HCT116 (cell line): ENCODE data around the gene PDZD4. TPM values are rescaled to one million over a fixed set of nuclear protein-coding genes. Genes with fewer than 3 reads are reported as not detected.
"Not testable (repeated sequence)": the region's sequence is repeated elsewhere in the genome, so short reads cannot be mapped to it uniquely, and the experiment has no call there.

Source experiments
- ATAC-seq: fragments of 200-7000 bp; cut with Tn5 transposase; 2 replicates; pipeline ENCODE4 v1.9.1; 2020; ENCODE audit warnings: mild to moderate bottlenecking, moderate library complexity
- BruUV-seq: library from RNA; stranded (reverse); fragments of 400-500 nt; replicated peaks from 2 replicates; lab custom pipeline; 2021; lab: Mats Ljungman, UMichigan
- CTCF ChIA-PET: fragments of 300-600 bp; sonication (Branson Sonifier 250); formaldehyde crosslinking; loops from one replicate; lab custom pipeline; 2021; ENCODE audit warnings: antibody characterized with exemption; lab: Charles Lee
- POLR2A ChIA-PET: fragments of 300-600, 350-600 bp; sonication (Branson Sonifier 250); formaldehyde crosslinking; loops from one replicate; lab custom pipeline; 2021; ENCODE audit warnings: antibody characterized with exemption; lab: Charles Lee
- RAD21 ChIA-PET, 2 experiments: fragments of 300-600 bp; sonication (Branson Sonifier 250); formaldehyde crosslinking; loops; one replicate each; lab custom pipeline; 2023; ENCODE audit warnings: low total read pairs in 2 of 2; ENCODE audit not compliant: uncharacterized antibody in 2 of 2, unreplicated experiment in 2 of 2, low non-redundant PET in 1 of 2; lab: Charles Lee
- DNase-seq: peaks from one replicate; pipeline ENCODE4 v3.0.0-alpha.2; 2010; ENCODE audit warnings: low read depth, low spot score
- H2AFZ ChIP-seq: fragments of 200-600 bp; shearing (Covaris generic), sonication (generic); 2 replicates; pipeline ENCODE4 v1.6.1; 2017; ENCODE audit warnings: low read depth, mixed run types, mixed read lengths, antibody characterized with exemption, low read length; ENCODE audit not compliant: poor library complexity, severe bottlenecking
- H3K27ac ChIP-seq: 2 replicates; pipeline ENCODE4 v1.5.1; 2012; ENCODE audit warnings: low read depth, low read length
- H3K27me3 ChIP-seq: fragments of 200-600 bp; sonication (generic); 2 replicates; pipeline ENCODE4 v1.6.1; 2016; ENCODE audit warnings: mixed run types, low read length, mixed read lengths; ENCODE audit not compliant: insufficient read depth
- H3K36me3 ChIP-seq, 2 experiments: fragments of 200-500 bp in 1 of 2; fragments of 200-600 bp in 1 of 2; sonication (Bioruptor generic) in 1 of 2; sonication (generic) in 1 of 2; 2 replicates each; pipeline versions ENCODE4 v1.5.1 to v1.6.1; 2014 to 2016; ENCODE audit warnings: low read length in 2 of 2, inconsistent platforms in 1 of 2, mixed read lengths in 1 of 2, mixed run types in 1 of 2; ENCODE audit not compliant: insufficient read depth in 2 of 2, control insufficient read depth in 1 of 2
- H3K4me1 ChIP-seq, 2 experiments: fragments of 200-600 bp in 1 of 2; sonication (generic) in 1 of 2; 2 replicates each; pipeline versions ENCODE4 v1.5.1 to v1.6.1; 2012 to 2017; ENCODE audit warnings: low read length in 2 of 2, inconsistent platforms in 1 of 2, mild to moderate bottlenecking in 1 of 2, mixed read lengths in 1 of 2, mixed run types in 1 of 2, moderate library complexity in 1 of 2; ENCODE audit not compliant: insufficient read depth in 2 of 2, control insufficient read depth in 1 of 2
- H3K4me2 ChIP-seq: fragments of 200-600 bp; sonication (generic); 2 replicates; pipeline ENCODE4 v1.6.1; 2017; ENCODE audit warnings: mixed run types, low read length, mixed read lengths
- H3K4me3 ChIP-seq, 2 experiments: fragments of 200-600 bp in 1 of 2; sonication (generic) in 1 of 2; replicated peaks in 1 of 2; 2 replicates each; pipeline ENCODE4 v1.5.1; 2011 to 2016; ENCODE audit warnings: low read length in 2 of 2, control low read depth in 1 of 2, low read depth in 1 of 2, mild to moderate bottlenecking in 1 of 2, mixed read lengths in 1 of 2, mixed run types in 1 of 2
- H3K79me2 ChIP-seq: fragments of 200-600 bp; sonication (generic); 2 replicates; pipeline ENCODE4 v1.6.1; 2017; ENCODE audit warnings: mild to moderate bottlenecking, mixed run types, low read length, moderate library complexity, mixed read lengths; ENCODE audit not compliant: insufficient read depth
- H3K9ac ChIP-seq: fragments of 200-600 bp; sonication (generic); 2 replicates; pipeline ENCODE4 v1.6.1; 2016; ENCODE audit warnings: low read length, mixed read lengths
- H3K9me2 ChIP-seq: fragments of 200-600 bp; sonication (generic), shearing (Covaris generic); 2 replicates; pipeline ENCODE4 v1.6.1; 2017; ENCODE audit warnings: mixed run types, mild to moderate bottlenecking, moderate library complexity; ENCODE audit not compliant: insufficient read depth
- H3K9me3 ChIP-seq, 2 experiments: fragments of 200-500 bp in 1 of 2; fragments of 200-600 bp in 1 of 2; sonication (Bioruptor generic) in 1 of 2; sonication (generic) in 1 of 2; 2 replicates each; pipeline ENCODE4 v1.6.1; 2014 to 2017; ENCODE audit warnings: low read length in 2 of 2, mixed read lengths in 2 of 2, inconsistent platforms in 1 of 2, low read depth in 1 of 2, mild to moderate bottlenecking in 1 of 2, mixed run types in 1 of 2, moderate library complexity in 1 of 2; ENCODE audit not compliant: control insufficient read depth in 1 of 2, insufficient read depth in 1 of 2
- H4K20me1 ChIP-seq: fragments of 200-600 bp; sonication (generic), shearing (Covaris generic); 2 replicates; pipeline ENCODE4 v1.6.1; 2017; ENCODE audit warnings: mixed run types, mild to moderate bottlenecking, moderate library complexity; ENCODE audit not compliant: insufficient read depth
- ELF1 ChIP-seq: IDR thresholded peaks from 2 replicates; pipeline ENCODE4 v1.6.1; 2012; ENCODE audit warnings: low read depth, borderline replicate concordance
- RAD21 ChIP-seq: IDR thresholded peaks from 2 replicates; pipeline ENCODE4 v1.6.1; 2012; ENCODE audit warnings: low read depth, mild to moderate bottlenecking
- SRF ChIP-seq: IDR thresholded peaks from 2 replicates; pipeline ENCODE4 v1.6.1; 2012; ENCODE audit warnings: low read depth
- YY1 ChIP-seq: IDR thresholded peaks from 2 replicates; pipeline ENCODE4 v1.6.1; 2011; ENCODE audit warnings: low read length, low read depth, moderate library complexity, mild to moderate bottlenecking; ENCODE audit not compliant: insufficient replicate concordance; ENCODE audit errors: extremely low read depth
- ZBTB33 ChIP-seq: IDR thresholded peaks from 2 replicates; pipeline ENCODE4 v1.6.1; 2011; ENCODE audit warnings: mild to moderate bottlenecking, low read length, moderate library complexity; ENCODE audit not compliant: insufficient replicate concordance; ENCODE audit errors: extremely low read depth
- intact Hi-C: fragments of 100-400 bp; cut with micrococcal nuclease; formaldehyde crosslinking; loops from 2 replicates; pipeline ENCODE4 v1.10.0; 2022
- total RNA-seq: library from RNA; stranded (reverse); gene quantifications from one replicate; pipeline ENCODE4 v1.2.1, GENCODE V29; 2021; ENCODE audit not compliant: unreplicated experiment

Gene PDZD4
- total RNA-seq, 1 experiment from 2014 or later: 0.30 TPM

GRCh38 chrX:153818571-153819383 is 11.6 kb downstream of the PDZD4 start (continued):
- TF ChIP-seq ZBTB33 (no peak), SRF (no peak), YY1 (no peak), RAD21 (no peak), ELF1 (no peak)

GRCh38 chrX:153818064-153818463 is 12.3 kb downstream of the PDZD4 start:
- POLR2A ChIA-PET: not testable (repeated sequence)

More at GRCh38 chrX:153818064-153818463, 12.3 kb downstream of the PDZD4 start:
- H3K79me2 ChIP-seq, H3K9ac ChIP-seq, RAD21 ChIA-PET, BruUV-seq, H3K27ac ChIP-seq, H3K4me1 ChIP-seq, intact Hi-C loops, H3K9me3 ChIP-seq, H4K20me1 ChIP-seq, CTCF ChIA-PET, H3K4me2 ChIP-seq, DNase-seq, H3K36me3 ChIP-seq, ATAC-seq, H2AFZ ChIP-seq, H3K9me2 ChIP-seq, H3K27me3 ChIP-seq, H3K4me3 ChIP-seq: not testable (repeated sequence)
